GM19351 (cell line): ENCODE results near the gene PRPF39.
"Not testable (repeated sequence)": the region's sequence is repeated elsewhere in the genome, so short reads cannot be mapped to it uniquely, and the experiment has no call there.

ENCODE experiments used
- ATAC-seq: cut with Tn5 transposase; IDR thresholded peaks from one replicate; pipeline ENCODE4 v1.9.1; 2021; ENCODE audit warnings: mild to moderate bottlenecking, moderate library complexity; ENCODE audit not compliant: unreplicated experiment

Gene PRPF39

GRCh38 chr14:45083976-45084722 lies at the start of gene PRPF39:
Gene PRPF39, plus strand, starts transcription at chr14:45084116. Its CDS starts 11,124 bp downstream, at chr14:45095240.
- ATAC-seq: peak; percentile 94

- ATAC-seq: no peak
Observed at GRCh38 chr14:45034730-45035129, 49.2 kb upstream of the PRPF39 start.

- ATAC-seq: no peak
Observed at GRCh38 chr14:45038256-45038655, 45.7 kb upstream of the PRPF39 start.

- ATAC-seq: no peak
Observed at GRCh38 chr14:45038865-45039264, 45.1 kb upstream of the PRPF39 start.

GRCh38 chr14:45039390-45039789 lies 44.5 kb upstream of the PRPF39 start:
- no peak for ATAC-seq

GRCh38 chr14:45041641-45042040 lies 42.3 kb upstream of the PRPF39 start:
- no peak for ATAC-seq

GRCh38 chr14:45044638-45045037 lies 39.3 kb upstream of the PRPF39 start:
- ATAC-seq: no peak

GRCh38 chr14:45048385-45048784 lies 35.5 kb upstream of the PRPF39 start:
- no peak for ATAC-seq

- no peak for ATAC-seq
Observed at GRCh38 chr14:45051180-45051579, 32.7 kb upstream of the PRPF39 start.

- no peak for ATAC-seq
Observed at GRCh38 chr14:45051896-45052295, 32.0 kb upstream of the PRPF39 start.

GRCh38 chr14:45057349-45057748 lies 26.6 kb upstream of the PRPF39 start:
- no peak for ATAC-seq

GRCh38 chr14:45057881-45058364 lies 26.0 kb upstream of the PRPF39 start:
- no peak for ATAC-seq

GRCh38 chr14:45060551-45060950 lies 23.4 kb upstream of the PRPF39 start:
- no peak for ATAC-seq

GRCh38 chr14:45065540-45065939 lies 18.4 kb upstream of the PRPF39 start:
- ATAC-seq: no peak

- ATAC-seq: no peak
Observed at GRCh38 chr14:45065956-45066355, 18.0 kb upstream of the PRPF39 start.

GRCh38 chr14:45066667-45067066 lies 17.2 kb upstream of the PRPF39 start:
- no peak for ATAC-seq

- ATAC-seq: no peak
Observed at GRCh38 chr14:45068396-45068795, 15.5 kb upstream of the PRPF39 start.

- no peak for ATAC-seq
Observed at GRCh38 chr14:45070215-45070614, 13.7 kb upstream of the PRPF39 start.

- no peak for ATAC-seq
Observed at GRCh38 chr14:45072126-45072525, 11.8 kb upstream of the PRPF39 start.

GRCh38 chr14:45073231-45073879 lies 10.6 kb upstream of the PRPF39 start:
- ATAC-seq: no peak

- ATAC-seq: no peak
Observed at GRCh38 chr14:45078323-45078722, 5.6 kb upstream of the PRPF39 start.

GRCh38 chr14:45080416-45080968 lies 3.4 kb upstream of the PRPF39 start:
- ATAC-seq: not testable (repeated sequence)
